HG03558 (cell line): Measurements from ENCODE around the gene CSAD.

Experiments used
- ATAC-seq: cut with Tn5 transposase; IDR thresholded peaks from one replicate; pipeline ENCODE4 v1.9.1; 2021; ENCODE audit warnings: moderate number of reproducible peaks; ENCODE audit not compliant: unreplicated experiment; ENCODE audit errors: extremely low read depth

The CSAD gene

DNA sequence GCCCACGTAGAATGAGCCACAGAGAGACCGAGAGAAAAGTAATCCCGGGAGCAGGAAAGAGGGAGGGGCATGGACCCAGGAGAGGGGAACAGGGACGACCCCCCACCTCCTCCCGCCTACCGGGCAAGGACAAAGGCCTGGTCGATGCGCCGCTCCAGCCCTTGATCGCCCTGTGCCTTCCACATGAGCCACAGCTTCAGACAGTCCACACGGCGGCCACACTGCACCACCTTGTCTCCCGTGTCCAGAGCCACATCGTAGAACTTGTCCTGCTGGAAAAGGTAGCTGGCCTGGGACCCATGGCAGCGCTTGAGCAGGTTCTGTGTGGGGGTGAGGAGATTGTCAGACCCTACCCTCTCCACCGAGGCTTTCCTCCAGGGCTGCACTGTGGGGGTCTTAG is 20.7 kb downstream of the CSAD start:
- ATAC-seq, result no peak

DNA sequence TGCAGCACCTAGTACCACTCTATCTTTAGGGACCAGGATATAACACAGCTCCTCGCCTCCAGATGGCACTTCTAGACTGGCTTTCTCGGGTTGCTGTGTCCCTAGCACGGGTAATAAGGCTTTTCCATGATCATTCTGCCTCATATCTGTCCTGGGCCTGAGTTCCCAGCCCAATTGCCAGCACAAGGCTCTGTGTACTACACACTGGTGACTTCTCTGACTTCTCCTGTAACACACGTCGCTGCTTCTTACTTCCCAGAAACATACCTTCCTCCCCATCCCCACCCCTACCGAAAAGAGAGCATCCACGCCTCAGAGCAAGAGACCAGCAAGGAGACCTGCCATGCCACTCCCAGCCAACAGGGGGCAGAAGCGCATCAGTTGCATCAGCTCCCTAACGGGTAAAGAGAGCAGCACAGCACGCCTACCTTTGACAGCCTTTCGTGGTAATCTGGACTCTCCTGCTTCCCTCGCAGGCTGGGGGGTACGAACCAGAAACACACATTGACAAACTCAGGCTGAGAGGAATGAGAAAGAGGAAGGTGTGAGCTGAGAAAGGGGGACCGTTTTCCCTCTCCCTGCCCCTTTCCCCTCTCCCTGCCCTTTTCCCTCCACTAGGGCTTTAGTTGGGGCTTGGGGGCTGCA is 21.4 kb downstream of the CSAD start:
- ATAC-seq, result no peak

DNA sequence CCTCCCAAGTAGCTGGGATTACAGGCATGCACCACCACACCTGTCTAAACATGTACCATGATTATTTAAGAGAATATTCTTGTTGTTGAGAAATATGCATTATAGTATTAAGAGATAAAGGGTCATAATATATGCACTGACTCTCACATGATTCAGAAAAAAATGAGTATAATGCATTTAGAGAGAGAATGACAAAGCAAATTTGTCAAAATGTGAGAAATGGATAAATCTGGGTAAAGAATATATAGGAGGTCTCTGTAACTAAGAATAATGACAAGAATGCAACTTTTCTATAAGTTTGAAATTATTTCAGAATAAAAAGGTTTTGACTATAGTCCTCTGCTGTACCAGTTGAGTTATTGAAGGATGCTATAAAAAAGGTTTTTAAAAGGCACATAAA is 28.3 kb downstream of the CSAD start:
- ATAC-seq, result no peak

DNA sequence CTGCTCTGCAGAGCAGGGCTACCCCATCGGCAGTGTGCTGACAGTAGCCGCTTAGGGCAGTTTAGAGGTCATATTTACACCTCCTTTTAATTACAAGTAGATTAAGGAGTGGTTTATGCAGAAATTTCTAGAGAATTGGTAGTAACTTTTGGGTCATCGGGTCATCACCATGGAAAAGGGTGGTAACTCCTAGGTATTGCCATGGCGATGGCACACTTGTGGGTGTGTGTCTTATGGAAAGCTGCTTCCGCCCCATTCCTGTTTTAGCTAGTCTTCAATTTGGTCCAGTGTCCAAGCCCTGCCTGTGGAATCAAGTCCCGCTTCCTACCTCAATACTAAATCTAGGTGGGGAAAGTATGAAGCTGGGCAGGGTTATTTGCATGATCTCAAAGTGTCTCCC is 29.7 kb downstream of the CSAD start:
- ATAC-seq, result no peak

DNA sequence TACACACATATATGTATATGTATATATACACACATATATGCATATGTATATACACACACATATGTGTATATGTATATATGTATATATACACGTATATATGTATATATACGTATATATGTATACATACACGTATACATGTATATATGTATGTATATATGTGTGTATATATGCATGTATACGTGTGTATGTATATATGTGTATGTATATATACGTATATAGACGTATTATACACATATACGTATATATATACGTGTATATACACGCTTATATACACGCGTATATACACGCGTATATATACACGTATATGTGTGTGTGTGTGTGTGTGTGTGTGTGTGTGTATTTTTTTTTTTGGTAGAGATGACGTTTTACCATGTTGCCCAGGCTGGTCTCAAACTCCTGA is 33.1 kb downstream of the CSAD start:
- no peak for ATAC-seq

DNA sequence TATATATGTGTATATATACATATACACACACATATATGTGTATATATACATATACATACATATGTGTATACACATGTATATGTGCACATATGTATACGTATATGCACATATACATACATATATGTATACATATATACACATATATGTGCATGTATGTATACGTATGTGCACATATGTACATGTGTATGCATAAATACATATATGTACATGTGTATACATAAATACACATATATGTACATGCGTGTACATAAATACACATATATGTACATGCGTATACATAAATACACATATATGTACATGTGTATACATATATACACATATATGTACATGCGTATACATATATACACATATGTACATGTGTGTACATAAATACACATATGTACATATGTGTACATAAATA is 33.5 kb downstream of the CSAD start:
- no peak for ATAC-seq

DNA sequence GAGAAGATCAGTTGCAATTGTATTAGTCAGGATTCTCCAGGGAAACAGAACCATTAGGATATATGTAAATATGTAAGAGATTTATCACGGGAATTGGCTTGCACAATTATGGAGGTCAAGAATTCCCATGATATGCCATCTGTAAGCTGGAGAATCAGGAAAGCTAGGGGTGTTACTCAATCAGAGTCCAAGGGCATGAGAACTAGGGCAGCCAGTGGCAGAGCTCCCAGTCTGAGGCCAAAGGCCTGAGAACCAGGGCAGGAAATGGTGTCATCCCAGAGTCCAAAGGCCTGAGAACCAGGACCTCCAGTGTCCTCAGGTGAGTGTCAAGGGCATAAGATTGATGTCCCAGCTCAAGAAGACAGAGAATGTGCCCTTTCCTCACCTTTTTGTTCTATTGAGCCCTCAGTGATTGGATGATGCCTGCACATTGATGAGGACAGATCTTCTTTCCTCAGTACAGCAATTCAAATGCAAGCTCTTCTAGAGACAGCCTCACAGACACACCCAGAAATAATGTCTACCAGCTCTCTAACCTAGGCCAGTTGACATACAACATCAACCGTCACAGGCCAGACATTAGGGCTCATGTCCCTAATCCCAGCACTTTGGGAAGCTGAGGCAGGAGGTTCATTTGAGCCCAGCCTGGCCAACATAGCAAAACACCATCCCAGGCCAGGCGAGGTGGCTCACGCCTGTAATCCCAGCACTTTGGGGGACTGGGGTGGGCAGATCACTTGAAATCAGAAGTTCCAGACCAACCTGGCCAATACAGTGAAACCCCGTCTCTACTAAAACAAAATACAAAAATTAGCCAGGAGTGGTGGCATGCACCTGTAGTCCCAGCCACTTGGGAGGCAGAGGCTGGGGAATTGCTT is 35.1 kb downstream of the CSAD start:
- ATAC-seq, result no peak

DNA sequence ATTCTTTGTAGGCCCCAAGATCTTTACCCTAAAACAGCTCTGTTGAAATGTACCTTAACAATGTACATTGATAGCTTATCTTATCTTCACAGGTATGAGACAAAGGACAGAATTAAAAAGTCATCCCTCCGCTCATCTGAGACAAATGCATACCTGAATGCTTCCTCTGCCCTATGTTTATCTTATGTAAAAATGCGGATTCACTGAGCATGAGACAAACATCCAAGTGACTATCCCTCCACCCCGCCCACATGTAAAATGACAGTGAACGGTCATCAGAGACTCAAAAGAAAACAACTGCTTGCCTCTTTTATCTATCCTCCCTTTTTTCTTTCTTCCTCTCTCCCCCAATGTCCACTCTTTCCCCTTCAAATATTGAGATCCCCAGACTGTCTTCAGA is 37.4 kb downstream of the CSAD start:
- ATAC-seq, result no peak

DNA sequence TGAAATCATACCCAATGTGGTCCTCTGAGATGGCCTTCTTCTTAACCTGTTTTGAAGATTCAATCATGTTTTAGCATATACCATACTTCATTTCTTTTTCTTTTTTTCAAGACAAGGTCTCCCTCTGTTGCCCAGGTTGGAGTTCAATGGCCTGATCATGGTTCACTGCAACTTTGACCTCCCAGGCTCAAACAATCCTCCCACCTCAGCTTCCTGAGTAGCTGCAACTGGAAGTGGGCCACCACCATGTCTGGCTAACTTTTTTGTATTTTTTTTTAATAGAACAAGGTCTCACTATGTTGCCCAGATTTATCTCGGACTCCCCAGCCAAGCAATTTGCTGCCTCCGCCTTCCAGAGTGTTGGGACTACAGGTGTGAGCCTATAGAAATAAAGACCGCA is 47.0 kb downstream of the CSAD start:
- ATAC-seq, result no peak

DNA sequence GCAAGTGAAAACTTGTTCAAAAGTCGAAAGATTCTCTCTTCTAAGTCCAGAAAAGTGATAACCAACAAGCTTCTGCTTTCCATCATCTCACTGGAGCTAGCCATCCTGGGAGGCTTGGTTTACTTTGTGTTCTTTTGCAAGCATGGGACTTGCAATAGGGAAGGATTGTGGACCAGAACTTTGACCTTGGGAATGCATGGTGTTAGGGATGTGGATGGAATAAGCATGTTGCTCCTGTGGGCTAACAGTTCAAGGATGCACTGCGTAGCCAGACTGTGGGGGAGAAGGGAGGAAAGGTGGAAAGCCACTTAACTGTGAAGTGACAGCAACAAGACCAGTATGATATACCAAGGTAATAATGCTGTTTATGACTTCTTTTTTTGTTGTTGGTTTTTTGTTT is 48.9 kb downstream of the CSAD start:
- no peak for ATAC-seq

DNA sequence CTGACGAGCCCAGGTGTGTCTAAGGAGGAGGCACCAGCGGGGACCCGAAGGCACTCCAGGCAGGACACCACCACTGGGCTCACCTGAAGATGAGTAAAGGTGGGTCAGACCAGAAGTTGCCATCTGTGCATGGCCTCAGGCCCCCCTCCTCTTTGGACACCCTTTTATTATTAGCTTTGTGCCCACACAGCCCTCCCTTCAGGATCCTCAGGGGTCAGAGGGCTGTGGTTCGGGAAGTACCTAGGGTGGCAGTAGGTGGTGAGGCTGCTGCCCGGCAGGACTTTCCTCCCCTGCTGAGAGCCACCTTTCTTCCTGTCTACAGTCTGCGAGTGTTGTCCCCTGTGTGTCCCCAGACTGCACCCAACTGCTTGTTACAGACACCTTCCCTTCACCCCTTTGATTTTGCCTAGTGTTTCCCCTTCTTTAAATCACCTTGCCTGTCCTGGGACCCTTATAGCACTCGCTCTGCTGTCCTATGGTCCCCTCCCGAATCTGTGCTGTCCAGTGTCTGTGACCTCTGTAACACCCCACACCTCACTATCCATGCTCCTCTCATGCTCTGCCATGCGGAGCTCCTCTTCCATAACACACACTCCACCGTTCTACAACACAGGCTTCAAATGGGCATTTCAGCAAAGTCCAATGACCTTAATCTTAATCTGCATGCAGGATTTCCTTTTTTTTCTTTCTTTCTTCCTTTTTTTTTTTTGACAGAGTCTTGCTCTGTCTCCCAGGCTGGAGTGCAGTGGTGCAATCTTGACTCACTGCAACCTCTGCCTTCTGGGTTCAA is 51.8 kb downstream of the CSAD start:
- no peak for ATAC-seq

DNA sequence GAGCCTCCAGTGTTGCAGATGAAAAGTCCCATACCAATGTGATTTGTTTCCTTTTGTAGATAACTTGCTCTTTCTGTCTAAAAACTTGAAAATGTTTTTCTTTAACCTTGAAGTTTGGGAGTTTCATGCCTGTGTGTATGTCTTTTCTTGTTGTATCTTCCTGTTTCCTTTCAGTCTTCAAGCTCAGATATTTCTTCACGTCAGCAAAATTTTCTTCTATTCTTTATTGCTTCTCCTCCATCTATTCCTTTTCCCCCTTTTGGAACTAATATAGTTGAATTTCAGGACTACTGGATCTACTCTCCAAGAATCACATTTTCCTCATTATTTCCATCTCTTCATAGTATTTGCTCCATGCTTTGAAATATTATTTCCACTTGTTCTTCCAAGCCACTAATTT is 53.6 kb downstream of the CSAD start:
- no peak for ATAC-seq

DNA sequence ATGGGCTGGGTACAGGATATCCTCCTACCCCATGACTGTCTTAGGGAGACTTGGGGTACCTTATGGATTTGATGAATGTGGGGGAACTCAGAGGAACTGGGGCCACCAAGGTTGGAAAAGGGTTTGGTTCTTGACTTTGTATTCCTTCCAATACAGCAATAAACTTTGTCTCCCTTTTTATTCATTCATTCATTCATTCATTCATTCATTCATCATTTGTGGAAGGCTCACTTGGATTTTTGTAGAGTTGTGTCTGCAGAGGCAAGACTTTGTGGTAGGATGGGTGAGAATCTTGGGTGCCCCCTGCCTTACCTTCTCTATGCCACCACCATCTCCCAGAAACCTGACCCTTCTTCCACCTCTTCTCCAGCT is 56.4 kb downstream of the CSAD start:
- no peak for ATAC-seq

DNA sequence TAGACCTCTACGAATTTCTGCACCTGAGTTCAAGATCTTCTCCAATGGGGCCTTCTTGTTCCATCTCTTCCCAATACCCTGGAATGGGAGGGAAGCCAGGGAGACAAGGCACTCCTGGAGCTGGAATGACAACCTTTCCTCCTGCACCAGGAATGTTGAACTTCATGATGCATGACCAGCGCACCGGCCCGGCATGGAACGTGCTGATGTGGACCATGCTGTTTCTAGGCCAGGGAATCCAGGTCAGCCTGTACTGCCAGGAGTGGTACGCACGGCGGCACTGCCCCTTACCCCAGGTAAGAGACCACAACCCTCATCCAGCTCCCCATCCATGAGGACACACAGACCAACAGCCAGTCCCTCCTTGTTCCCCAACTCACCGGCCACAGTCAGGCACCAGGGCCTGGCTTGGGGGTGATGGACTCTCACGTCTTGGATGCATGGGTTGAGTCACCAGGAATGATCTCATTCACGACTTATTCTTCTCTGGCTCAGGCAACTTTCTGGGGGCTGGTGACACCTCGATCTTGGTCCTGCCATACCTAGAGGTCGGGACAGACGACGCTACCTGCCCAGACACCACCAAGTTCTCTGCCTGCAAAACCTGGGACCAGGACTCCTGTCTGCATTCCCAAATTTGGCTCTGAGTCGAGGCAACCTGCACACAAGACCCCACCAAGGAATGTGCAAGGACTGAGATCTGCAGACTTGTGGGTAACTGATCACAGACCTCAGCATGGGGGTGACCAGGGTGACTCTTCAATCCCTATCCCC is 57.0 kb downstream of the CSAD start:
- no peak for ATAC-seq

DNA sequence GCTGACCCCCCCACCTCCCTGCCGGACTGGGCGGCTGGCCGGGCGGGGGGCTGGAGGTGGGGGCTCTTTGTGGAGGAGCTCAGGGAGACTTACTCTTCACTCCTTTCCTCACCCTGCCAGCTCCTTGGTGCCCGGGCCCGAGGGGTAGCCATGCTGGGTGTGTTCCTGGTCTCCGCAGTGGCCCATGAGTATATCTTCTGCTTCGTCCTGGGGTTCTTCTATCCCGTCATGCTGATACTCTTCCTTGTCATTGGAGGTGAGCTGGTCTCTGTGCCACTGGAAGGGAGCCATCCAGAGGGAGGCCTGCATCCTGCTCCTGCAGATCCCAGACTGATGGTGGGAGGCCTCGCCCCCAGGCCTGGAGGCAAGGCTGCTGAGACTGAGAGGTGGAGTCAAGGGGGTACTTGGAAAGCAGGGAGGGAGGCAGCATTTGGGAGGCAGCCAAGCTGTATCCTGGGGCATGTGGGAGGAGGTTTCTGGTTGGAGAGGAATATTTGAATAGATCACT is 57.7 kb downstream of the CSAD start:
- ATAC-seq, result no peak

DNA sequence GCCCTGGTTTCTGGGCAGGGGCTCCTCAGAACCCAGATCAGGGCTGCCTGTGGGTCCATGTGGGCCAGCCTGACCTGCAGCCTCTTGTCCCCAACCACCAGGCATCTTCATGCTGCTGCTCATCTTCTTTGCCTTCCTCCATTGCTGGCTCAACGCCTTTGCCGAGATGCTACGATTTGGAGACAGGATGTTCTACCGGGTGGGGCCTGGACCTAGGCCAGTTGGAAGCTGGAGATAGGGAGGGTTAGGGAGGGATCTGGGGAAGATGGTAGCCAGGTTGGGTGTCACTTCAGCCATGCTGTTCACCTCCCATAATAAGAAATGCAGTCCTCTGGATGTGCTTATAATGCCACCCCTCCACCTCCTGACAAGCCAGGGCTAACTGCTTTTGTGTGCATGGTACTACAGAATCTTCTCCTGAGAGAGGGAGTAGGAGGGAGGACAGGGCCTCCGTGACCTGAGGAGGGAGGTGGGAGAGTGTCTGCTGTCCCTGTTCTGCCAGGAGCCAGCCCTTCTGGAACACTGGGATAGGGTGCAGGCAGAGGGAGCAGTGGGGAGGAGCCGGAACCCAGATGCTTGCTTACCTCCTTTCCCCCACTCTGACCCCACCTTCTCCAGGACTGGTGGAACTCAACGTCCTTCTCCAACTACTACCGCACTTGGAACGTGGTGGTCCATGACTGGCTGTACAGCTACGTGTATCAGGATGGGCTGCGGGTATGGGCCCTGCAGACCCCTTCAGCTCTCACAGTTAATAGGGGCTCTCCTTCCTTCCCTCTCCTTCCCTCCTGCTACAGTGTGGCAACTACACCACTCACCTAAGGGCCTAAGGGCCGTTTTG is 59.8 kb downstream of the CSAD start:
- ATAC-seq, result no peak

DNA sequence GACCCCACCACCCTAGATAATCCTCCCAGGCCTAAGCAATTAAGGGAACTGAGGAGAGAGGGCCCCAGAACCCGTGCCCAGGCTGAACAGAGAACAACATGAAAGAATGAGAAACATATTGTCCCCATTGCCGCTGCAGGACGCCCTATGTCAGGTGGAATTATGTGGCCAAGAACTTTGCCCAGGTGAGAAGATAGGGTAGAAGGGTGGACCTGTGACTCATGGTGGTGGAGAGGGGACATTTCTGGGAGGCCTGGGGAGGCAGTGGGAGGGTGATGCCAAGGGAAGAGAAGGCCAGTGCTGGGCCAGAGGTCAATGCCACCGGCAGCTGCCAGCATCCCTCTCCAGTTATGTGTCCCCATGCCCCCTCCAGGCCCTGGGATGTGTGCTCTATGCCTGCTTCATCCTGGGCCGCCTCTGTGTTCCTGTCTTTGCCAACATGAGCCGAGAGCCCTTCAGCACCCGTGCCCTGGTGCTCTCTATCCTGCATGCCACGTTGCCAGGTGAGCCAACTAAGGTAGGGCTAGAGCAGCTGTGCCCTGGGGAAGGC is 61.9 kb downstream of the CSAD start:
- no peak for ATAC-seq

DNA sequence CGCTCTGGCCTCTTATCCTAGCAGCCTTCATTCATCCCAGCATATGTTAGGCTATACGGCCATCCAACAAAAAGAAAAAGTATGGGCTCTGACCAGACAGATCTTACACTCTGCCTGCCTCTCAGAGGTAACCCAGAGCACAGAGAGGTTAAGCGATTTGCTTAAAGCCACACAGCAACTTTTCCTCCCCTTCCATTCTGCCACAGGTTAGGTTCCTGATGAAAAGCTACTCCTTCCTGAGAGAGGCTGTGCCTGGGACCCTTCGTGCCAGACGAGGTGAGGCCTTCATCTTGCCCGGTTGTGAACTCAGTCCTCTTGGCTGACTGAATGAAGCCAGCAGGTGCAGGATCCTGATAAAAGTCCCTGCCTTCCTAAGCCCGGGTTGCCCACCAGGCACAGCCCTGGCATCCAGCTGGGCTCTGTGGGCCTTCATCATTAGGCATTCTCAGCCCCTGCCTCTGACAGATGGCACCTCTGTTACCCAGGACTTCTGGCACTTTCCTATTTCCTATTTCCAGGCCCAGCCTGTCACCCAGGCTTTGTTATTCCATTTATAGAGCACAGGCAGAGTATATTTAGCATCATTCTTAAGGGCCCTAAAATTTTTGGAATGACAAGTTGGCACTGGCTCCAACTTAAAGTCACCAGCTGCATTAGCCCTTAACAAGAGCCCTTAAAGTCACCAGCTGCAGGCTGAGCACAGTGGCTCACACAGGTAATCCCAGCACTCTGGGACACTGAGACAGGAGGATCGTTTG is 64.7 kb downstream of the CSAD start:
- no peak for ATAC-seq
